Measurements from ENCODE around the gene HRH4. TPM values are rescaled to one million over a fixed set of nuclear protein-coding genes. Genes with fewer than 3 reads are reported as not detected.
A peak's percentile ranks its signal among the peaks of the same experiment; 100 is the strongest.

HRH4 gene
- total and polyA plus RNA-seq, 10 donors, result 0.02 to 1.8 (median 0.76) TPM; not detected in 2

DNA sequence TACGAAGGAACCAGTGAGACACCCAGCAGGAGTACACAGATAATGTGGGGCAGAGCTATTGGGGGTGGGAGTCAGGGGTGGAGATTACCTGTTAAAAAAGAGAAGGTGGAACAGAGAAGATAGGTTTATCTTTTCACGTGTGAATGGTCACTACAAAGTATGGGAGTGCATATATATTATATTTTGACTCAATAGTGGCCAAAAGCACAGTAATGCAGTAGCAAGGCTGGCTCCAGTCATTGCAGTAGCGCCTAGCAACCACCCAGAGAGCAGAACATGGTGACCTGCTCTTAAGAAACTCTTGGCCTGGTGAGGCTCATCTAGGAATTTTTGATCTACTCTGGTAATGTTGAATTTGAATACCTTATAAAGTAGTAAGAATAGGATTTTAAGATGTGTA, 33.0 kb upstream of the HRH4 start:
- Histone ChIP-seq H3K27ac (peak overlapping the region in 1 of 8 donors; percentile 88), H3K4me3 (peak overlapping the region in 5 of 8 donors; percentile 69 to 91 (median 77)), H3K27me3 (replicated peaks in 1 of 7) (peaks cover 0 to 19% (median 0%) of the 10 kb centered on the region in 7 donors), H3K36me3 (peaks cover 0 to 28% (median 4%) of the 10 kb centered on the region in 6 donors), H3K4me1 (peaks cover 0 to 24% (median 16%) of the 10 kb centered on the region in 6 donors), H3K9me3 (peaks cover 0 to 5% (median 0%) of the 10 kb centered on the region in 8 donors)
- DNase-seq, result no peak
- WGBS, 5 donors, result 55 to 74% (median 67%) methylated on average over 3 of the region's 3 CpGs
- TF ChIP-seq POLR2AphosphoS5 (IDR thresholded peaks at IDR 0.05) (no peak), POLR2A (IDR thresholded peaks at IDR 0.05) (no peak)
- TF ChIP-seq, protein P1, sequence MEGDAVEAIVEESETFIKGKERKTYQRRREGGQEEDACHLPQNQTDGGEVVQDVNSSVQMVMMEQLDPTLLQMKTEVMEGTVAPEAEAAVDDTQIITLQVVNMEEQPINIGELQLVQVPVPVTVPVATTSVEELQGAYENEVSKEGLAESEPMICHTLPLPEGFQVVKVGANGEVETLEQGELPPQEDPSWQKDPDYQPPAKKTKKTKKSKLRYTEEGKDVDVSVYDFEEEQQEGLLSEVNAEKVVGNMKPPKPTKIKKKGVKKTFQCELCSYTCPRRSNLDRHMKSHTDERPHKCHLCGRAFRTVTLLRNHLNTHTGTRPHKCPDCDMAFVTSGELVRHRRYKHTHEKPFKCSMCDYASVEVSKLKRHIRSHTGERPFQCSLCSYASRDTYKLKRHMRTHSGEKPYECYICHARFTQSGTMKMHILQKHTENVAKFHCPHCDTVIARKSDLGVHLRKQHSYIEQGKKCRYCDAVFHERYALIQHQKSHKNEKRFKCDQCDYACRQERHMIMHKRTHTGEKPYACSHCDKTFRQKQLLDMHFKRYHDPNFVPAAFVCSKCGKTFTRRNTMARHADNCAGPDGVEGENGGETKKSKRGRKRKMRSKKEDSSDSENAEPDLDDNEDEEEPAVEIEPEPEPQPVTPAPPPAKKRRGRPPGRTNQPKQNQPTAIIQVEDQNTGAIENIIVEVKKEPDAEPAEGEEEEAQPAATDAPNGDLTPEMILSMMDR (IDR thresholded peaks at IDR 0.05 in 8 of 11, conservative IDR thresholded peaks at IDR 0.05 in 3 of 11), result no peak
- intact Hi-C loops (cut with DNase I; ENCODE audit: low total_unique reads), result no loop called here

DNA sequence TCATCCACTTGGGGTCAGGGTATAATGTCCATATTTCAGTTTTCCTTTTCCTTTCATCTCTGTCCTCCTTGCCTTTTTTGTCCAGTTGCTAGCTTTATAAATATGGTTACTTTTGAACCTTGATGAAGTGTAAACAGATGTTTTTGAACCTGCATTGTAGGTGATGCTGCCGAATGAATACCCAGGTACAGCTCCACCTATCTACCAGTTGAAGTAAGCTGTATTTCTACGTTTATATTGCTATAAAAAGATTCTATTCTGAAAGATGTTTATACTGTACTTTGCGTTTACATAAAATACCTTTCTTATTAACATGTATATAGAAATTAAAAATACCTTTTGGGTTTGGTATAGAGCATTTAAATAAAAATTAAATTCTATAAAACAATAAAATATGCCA, 31.7 kb upstream of the HRH4 start:
- intact Hi-C loops (cut with DNase I; ENCODE audit: low total_unique reads), result no loop called here
- DNase-seq, result no peak
- no peak overlapping the region for H3K27ac ChIP-seq
- H3K36me3 ChIP-seq, result peaks cover 0 to 33% (median 4%) of the 10 kb centered on the region in 6 donors
- H3K9me3 ChIP-seq, result peaks cover 0 to 5% (median 0%) of the 10 kb centered on the region in 8 donors
- peaks cover 0 to 24% (median 16%) of the 10 kb centered on the region in 6 donors for H3K4me1 ChIP-seq
- H3K4me3 ChIP-seq, result no peak overlapping the region
- peaks cover 0 to 14% (median 0%) of the 10 kb centered on the region in 7 donors for H3K27me3 ChIP-seq (replicated peaks in 1 of 7)
- no peak for TF ChIP-seq POLR2A (IDR thresholded peaks at IDR 0.05)
- TF ChIP-seq, protein P1 (IDR thresholded peaks at IDR 0.05 in 8 of 11, conservative IDR thresholded peaks at IDR 0.05 in 3 of 11), result no peak
- TF ChIP-seq POLR2AphosphoS5 (IDR thresholded peaks at IDR 0.05), result no peak
- 80 to 91% (median 87%) methylated on average over 3 of the region's 3 CpGs for WGBS, 5 donors

GRCh38 chr18:24429188-24429587, 31.2 kb upstream of the HRH4 start:
- Histone ChIP-seq H3K36me3 (peaks cover 0 to 33% (median 4%) of the 10 kb centered on the region in 6 donors), H3K27ac (no peak overlapping the region), H3K9me3 (peaks cover 0 to 5% (median 0%) of the 10 kb centered on the region in 8 donors), H3K4me1 (peaks cover 0 to 24% (median 16%) of the 10 kb centered on the region in 6 donors), H3K4me3 (no peak overlapping the region), H3K27me3 (replicated peaks in 1 of 7) (peaks cover 0 to 10% (median 0%) of the 10 kb centered on the region in 7 donors)
- intact Hi-C loops (cut with DNase I; ENCODE audit: low total_unique reads), result no loop called here
- TF ChIP-seq, protein P1 (IDR thresholded peaks at IDR 0.05 in 8 of 11, conservative IDR thresholded peaks at IDR 0.05 in 3 of 11), result no peak
- no peak for TF ChIP-seq POLR2AphosphoS5 (IDR thresholded peaks at IDR 0.05)
- no peak for TF ChIP-seq POLR2A (IDR thresholded peaks at IDR 0.05)
- no peak for DNase-seq
- WGBS, 5 donors, result 95 to 98% (median 96%) methylated on average over 4 of the region's 4 CpGs

DNA sequence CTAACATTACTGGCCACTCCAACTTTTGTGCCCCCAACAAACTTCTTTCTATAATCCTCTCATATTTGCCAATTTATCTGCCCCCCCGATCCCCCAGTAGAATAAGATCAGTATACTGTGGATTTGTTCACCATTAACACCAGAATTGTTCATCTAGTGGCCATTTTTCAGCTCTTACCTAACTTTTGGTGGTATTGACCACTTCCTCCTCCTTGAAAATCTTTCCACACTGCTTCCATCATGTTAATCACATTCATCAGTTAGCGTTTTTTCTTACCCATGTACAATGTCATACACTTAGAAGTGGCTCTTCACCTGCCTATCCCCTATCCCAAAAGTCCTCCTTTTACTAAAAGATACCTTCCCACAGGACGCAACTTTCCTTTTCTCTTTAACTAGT, 27.8 kb upstream of the HRH4 start:
- Histone ChIP-seq H3K27me3 (replicated peaks in 1 of 7) (no peaks in the 10 kb centered on the region), H3K27ac (no peak overlapping the region), H3K36me3 (peaks cover 0 to 61% (median 11%) of the 10 kb centered on the region in 6 donors), H3K4me1 (peaks cover 0 to 14% (median 7%) of the 10 kb centered on the region in 6 donors), H3K9me3 (no peaks in the 10 kb centered on the region), H3K4me3 (no peak overlapping the region)
- 74 to 95% (median 85%) methylated on average over 3 of the region's 3 CpGs for WGBS, 5 donors
- no peak for DNase-seq
- TF ChIP-seq POLR2A (IDR thresholded peaks at IDR 0.05) (no peak), POLR2AphosphoS5 (IDR thresholded peaks at IDR 0.05) (no peak)
- TF ChIP-seq, protein P1 (IDR thresholded peaks at IDR 0.05 in 8 of 11, conservative IDR thresholded peaks at IDR 0.05 in 3 of 11), result no peak
- intact Hi-C loops (cut with DNase I; ENCODE audit: low total_unique reads), result no loop called here
